WTC11 (cell line): ENCODE results near the gene IFNL2. TPM values are rescaled to one million over a fixed set of nuclear protein-coding genes. Genes with fewer than 3 reads are reported as not detected.

Experiments used
- ATAC-seq: fragments of 200-7000 bp; cut with Tn5 transposase; 2 replicates; pipeline ENCODE4 v1.10.0; 2021; ENCODE audit warnings: mild to moderate bottlenecking, moderate library complexity
- CTCF ChIA-PET: fragments of 300-600 bp; sonication (Branson Sonifier 250); formaldehyde crosslinking; loops from one replicate; lab custom pipeline; 2021; ENCODE audit warnings: antibody characterized with exemption; lab: Charles Lee
- POLR2A ChIA-PET: fragments of 350-600 bp; sonication (Branson Sonifier 250); formaldehyde crosslinking; loops from one replicate; lab custom pipeline; 2021; ENCODE audit warnings: antibody characterized with exemption; lab: Charles Lee
- DNase-seq: peaks from one replicate; pipeline ENCODE4 v3.0.0; 2021; ENCODE audit warnings: low spot score
- H3K27ac Mint-ChIP-seq: 2 replicates; pipeline ENCODE4 v1.8.0; 2021; ENCODE audit warnings: mixed read lengths
- H3K27me3 Mint-ChIP-seq: 2 replicates; pipeline ENCODE4 v1.8.0; 2021; ENCODE audit warnings: low read depth, mild to moderate bottlenecking, moderate library complexity, mixed read lengths
- H3K36me3 Mint-ChIP-seq: 2 replicates; pipeline ENCODE4 v1.8.0; 2021; ENCODE audit warnings: mixed read lengths
- H3K4me1 Mint-ChIP-seq: 2 replicates; pipeline ENCODE4 v1.8.0; 2022; ENCODE audit warnings: mixed read lengths
- H3K4me3 Mint-ChIP-seq: 2 replicates; pipeline ENCODE4 v1.8.0; 2021; ENCODE audit warnings: mild to moderate bottlenecking, moderate library complexity, mixed read lengths
- H3K9me3 Mint-ChIP-seq: 2 replicates; pipeline ENCODE4 v1.8.0; 2021; ENCODE audit warnings: mixed read lengths
- CREB1 ChIP-seq: sonication (generic); formaldehyde crosslinking; IDR thresholded peaks from 2 replicates; pipeline ENCODE4 v1.8.0; 2023; ENCODE audit warnings: mild to moderate bottlenecking, missing genetic modification reagents
- EMX1 ChIP-seq: fragments of 250-450 bp; sonication (Bioruptor Pico); IDR thresholded peaks from 2 replicates; pipeline ENCODE4 v1.8.0; 2021; ENCODE audit warnings: mild to moderate bottlenecking
- FOXK1 ChIP-seq: sonication (generic); formaldehyde crosslinking; IDR thresholded peaks from 2 replicates; pipeline ENCODE4 v1.8.0; 2022; ENCODE audit warnings: mild to moderate bottlenecking, moderate library complexity, missing genetic modification reagents
- FOXP1 ChIP-seq: sonication (generic); formaldehyde crosslinking; IDR thresholded peaks from 2 replicates; pipeline ENCODE4 v1.8.0; 2022; ENCODE audit warnings: missing genetic modification reagents, mild to moderate bottlenecking, moderate library complexity, borderline replicate concordance
- NFATC4 ChIP-seq: fragments of 250-450 bp; sonication (Bioruptor Pico); IDR thresholded peaks from 2 replicates; pipeline ENCODE4 v1.9.0; 2021; ENCODE audit warnings: mild to moderate bottlenecking
- NFE2L1 ChIP-seq: sonication (generic); formaldehyde crosslinking; IDR thresholded peaks from 2 replicates; pipeline ENCODE4 v1.8.1; 2023; ENCODE audit warnings: missing genetic modification reagents
- OVOL2 ChIP-seq: fragments of 250-450 bp; sonication (Bioruptor Pico); IDR thresholded peaks from 2 replicates; pipeline ENCODE4 v1.9.0; 2021; ENCODE audit warnings: mild to moderate bottlenecking, borderline replicate concordance
- PRRX2 ChIP-seq: fragments of 250-450 bp; sonication (Bioruptor Pico); IDR thresholded peaks from 2 replicates; pipeline ENCODE4 v1.8.0; 2021; ENCODE audit warnings: mild to moderate bottlenecking
- SMAD4 ChIP-seq: sonication (generic); formaldehyde crosslinking; IDR thresholded peaks from 2 replicates; pipeline ENCODE4 v1.8.0; 2022; ENCODE audit warnings: mild to moderate bottlenecking, missing genetic modification reagents
- TEAD4 ChIP-seq: sonication (generic); formaldehyde crosslinking; IDR thresholded peaks from 2 replicates; pipeline ENCODE4 v1.8.0; 2022; ENCODE audit warnings: mild to moderate bottlenecking, missing genetic modification reagents
- ZBTB21 ChIP-seq: sonication (generic); formaldehyde crosslinking; IDR thresholded peaks from 2 replicates; pipeline ENCODE4 v1.8.1; 2023; ENCODE audit warnings: mild to moderate bottlenecking, missing genetic modification reagents, borderline replicate concordance
- ZNF138 ChIP-seq: sonication (generic); formaldehyde crosslinking; conservative IDR thresholded peaks from 2 replicates; pipeline ENCODE4 v1.8.1; 2022; ENCODE audit warnings: mild to moderate bottlenecking, moderate library complexity, missing genetic modification reagents
- ZNF263 ChIP-seq: sonication (generic); formaldehyde crosslinking; IDR thresholded peaks from 2 replicates; pipeline ENCODE4 v1.8.1; 2022; ENCODE audit warnings: low read depth, mild to moderate bottlenecking, moderate library complexity, missing genetic modification reagents
- total RNA-seq: library from RNA; stranded (reverse); gene quantifications from 3 replicates; pipeline ENCODE4 v1.2.3, GENCODE V29; 2021
- TF ChIP-seq, protein P1 (sequence below): sonication (generic); formaldehyde crosslinking; IDR thresholded peaks from 2 replicates; pipeline ENCODE4 v1.8.0; 2022; ENCODE audit warnings: mild to moderate bottlenecking, missing genetic modification reagents
- TF ChIP-seq, protein P2 (sequence below): sonication (generic); formaldehyde crosslinking; IDR thresholded peaks from 2 replicates; pipeline ENCODE4 v1.8.1; 2022; ENCODE audit warnings: mild to moderate bottlenecking, moderate library complexity, missing genetic modification reagents
- TF ChIP-seq, protein P3 (sequence below): fragments of 250-450 bp; sonication (Bioruptor Pico); IDR thresholded peaks from 2 replicates; pipeline ENCODE4 v1.9.0; 2021; ENCODE audit warnings: mild to moderate bottlenecking
- TF ChIP-seq, protein P4 (sequence below): sonication (generic); formaldehyde crosslinking; IDR thresholded peaks from 2 replicates; pipeline ENCODE4 v1.8.0; 2022; ENCODE audit warnings: missing genetic modification reagents
- TF ChIP-seq, protein P5 (sequence below): fragments of 250-450 bp; sonication (Bioruptor Pico); IDR thresholded peaks from 2 replicates; pipeline ENCODE4 v1.9.0; 2021; ENCODE audit warnings: moderate library complexity, mild to moderate bottlenecking, inconsistent platforms, borderline replicate concordance
- TF ChIP-seq, protein P6 (sequence below): fragments of 250-450 bp; sonication (Bioruptor Pico); IDR thresholded peaks from 2 replicates; pipeline ENCODE4 v1.9.0; 2021; ENCODE audit warnings: mild to moderate bottlenecking, borderline replicate concordance
- TF ChIP-seq, protein P7 (sequence below): sonication (generic); formaldehyde crosslinking; IDR thresholded peaks from 2 replicates; pipeline ENCODE4 v1.8.0; 2022; ENCODE audit warnings: mild to moderate bottlenecking, missing genetic modification reagents

Gene IFNL2
- total RNA-seq, 1 experiment from 2014 or later: not detected

DNA sequence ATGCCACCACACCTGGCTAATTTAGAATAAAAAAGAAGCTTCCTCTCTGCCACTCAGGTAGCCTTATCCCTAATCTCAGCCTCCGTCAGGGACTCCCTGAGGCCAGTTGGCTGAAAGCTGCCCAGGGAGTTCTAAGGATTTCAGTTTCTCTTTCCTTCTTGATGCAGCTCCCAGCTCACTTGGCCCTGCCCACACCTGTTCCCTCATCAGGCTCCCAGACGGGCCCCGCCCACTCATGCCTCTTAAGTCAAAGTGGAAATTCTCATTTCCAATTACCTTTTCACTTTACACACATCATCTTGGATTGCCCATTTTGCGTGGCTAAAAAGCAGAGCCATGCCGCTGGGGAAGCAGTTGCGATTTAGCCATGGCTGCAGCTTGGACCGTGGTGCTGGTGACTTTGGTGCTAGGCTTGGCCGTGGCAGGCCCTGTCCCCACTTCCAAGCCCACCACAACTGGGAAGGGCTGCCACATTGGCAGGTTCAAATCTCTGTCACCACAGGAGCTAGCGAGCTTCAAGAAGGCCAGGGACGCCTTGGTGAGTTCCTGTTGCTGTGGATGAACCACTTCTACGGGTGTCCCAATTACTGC is 28.0 kb downstream of the IFNL2 start, which contains the start of gene IFNL1 (continued):
- TF ChIP-seq, protein P1, sequence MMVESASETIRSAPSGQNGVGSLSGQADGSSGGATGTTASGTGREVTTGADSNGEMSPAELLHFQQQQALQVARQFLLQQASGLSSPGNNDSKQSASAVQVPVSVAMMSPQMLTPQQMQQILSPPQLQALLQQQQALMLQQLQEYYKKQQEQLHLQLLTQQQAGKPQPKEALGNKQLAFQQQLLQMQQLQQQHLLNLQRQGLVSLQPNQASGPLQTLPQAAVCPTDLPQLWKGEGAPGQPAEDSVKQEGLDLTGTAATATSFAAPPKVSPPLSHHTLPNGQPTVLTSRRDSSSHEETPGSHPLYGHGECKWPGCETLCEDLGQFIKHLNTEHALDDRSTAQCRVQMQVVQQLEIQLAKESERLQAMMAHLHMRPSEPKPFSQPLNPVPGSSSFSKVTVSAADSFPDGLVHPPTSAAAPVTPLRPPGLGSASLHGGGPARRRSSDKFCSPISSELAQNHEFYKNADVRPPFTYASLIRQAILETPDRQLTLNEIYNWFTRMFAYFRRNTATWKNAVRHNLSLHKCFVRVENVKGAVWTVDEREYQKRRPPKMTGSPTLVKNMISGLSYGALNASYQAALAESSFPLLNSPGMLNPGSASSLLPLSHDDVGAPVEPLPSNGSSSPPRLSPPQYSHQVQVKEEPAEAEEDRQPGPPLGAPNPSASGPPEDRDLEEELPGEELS: no peak
- TF ChIP-seq ZNF138 (CRISPR knock-in tag) (no peak), FOXP1 (CRISPR knock-in tag) (no peak), OVOL2 (CRISPR knock-in tag) (no peak), TEAD4 (no peak), EMX1 (CRISPR knock-in tag) (no peak), ZNF263 (CRISPR knock-in tag) (no peak), NFATC4 (CRISPR knock-in tag) (no peak)
- TF ChIP-seq, protein P2, sequence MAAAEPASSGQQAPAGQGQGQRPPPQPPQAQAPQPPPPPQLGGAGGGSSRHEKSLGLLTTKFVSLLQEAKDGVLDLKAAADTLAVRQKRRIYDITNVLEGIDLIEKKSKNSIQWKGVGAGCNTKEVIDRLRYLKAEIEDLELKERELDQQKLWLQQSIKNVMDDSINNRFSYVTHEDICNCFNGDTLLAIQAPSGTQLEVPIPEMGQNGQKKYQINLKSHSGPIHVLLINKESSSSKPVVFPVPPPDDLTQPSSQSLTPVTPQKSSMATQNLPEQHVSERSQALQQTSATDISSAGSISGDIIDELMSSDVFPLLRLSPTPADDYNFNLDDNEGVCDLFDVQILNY (CRISPR knock-in tag): no peak
- TF ChIP-seq, protein P3, sequence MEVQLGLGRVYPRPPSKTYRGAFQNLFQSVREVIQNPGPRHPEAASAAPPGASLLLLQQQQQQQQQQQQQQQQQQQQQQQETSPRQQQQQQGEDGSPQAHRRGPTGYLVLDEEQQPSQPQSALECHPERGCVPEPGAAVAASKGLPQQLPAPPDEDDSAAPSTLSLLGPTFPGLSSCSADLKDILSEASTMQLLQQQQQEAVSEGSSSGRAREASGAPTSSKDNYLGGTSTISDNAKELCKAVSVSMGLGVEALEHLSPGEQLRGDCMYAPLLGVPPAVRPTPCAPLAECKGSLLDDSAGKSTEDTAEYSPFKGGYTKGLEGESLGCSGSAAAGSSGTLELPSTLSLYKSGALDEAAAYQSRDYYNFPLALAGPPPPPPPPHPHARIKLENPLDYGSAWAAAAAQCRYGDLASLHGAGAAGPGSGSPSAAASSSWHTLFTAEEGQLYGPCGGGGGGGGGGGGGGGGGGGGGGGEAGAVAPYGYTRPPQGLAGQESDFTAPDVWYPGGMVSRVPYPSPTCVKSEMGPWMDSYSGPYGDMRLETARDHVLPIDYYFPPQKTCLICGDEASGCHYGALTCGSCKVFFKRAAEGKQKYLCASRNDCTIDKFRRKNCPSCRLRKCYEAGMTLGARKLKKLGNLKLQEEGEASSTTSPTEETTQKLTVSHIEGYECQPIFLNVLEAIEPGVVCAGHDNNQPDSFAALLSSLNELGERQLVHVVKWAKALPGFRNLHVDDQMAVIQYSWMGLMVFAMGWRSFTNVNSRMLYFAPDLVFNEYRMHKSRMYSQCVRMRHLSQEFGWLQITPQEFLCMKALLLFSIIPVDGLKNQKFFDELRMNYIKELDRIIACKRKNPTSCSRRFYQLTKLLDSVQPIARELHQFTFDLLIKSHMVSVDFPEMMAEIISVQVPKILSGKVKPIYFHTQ: no peak
- TF ChIP-seq, all 79 proteins: peak for 0

DNA sequence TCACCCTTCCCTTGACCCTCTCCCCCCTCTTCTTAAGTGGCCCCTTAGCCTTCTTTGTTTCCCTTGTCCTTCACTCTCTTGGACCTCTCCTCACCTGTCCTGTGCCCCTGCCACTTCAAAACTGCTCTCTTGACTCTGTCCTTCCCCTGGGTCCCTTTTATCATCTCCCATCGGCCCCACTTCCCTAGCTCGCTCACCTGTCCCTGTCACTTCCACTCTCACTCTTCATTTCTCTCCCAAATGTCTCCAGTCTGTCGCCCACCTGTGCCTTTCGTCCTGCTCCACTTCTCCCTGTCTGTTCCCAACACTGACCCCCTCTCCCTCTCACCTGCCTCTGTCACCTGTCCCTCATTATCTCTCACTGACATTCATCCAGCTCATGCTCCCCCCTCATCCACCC is 28.7 kb downstream of the IFNL2 start:
- ATAC-seq (no peak), DNase-seq (no peak)
- H3K9me3 Mint-ChIP-seq: no peaks in the 10 kb centered on the region
- TF ChIP-seq, protein P4, sequence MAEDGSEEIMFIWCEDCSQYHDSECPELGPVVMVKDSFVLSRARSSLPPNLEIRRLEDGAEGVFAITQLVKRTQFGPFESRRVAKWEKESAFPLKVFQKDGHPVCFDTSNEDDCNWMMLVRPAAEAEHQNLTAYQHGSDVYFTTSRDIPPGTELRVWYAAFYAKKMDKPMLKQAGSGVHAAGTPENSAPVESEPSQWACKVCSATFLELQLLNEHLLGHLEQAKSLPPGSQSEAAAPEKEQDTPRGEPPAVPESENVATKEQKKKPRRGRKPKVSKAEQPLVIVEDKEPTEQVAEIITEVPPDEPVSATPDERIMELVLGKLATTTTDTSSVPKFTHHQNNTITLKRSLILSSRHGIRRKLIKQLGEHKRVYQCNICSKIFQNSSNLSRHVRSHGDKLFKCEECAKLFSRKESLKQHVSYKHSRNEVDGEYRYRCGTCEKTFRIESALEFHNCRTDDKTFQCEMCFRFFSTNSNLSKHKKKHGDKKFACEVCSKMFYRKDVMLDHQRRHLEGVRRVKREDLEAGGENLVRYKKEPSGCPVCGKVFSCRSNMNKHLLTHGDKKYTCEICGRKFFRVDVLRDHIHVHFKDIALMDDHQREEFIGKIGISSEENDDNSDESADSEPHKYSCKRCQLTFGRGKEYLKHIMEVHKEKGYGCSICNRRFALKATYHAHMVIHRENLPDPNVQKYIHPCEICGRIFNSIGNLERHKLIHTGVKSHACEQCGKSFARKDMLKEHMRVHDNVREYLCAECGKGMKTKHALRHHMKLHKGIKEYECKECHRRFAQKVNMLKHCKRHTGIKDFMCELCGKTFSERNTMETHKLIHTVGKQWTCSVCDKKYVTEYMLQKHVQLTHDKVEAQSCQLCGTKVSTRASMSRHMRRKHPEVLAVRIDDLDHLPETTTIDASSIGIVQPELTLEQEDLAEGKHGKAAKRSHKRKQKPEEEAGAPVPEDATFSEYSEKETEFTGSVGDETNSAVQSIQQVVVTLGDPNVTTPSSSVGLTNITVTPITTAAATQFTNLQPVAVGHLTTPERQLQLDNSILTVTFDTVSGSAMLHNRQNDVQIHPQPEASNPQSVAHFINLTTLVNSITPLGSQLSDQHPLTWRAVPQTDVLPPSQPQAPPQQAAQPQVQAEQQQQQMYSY: no peak
- TF ChIP-seq, protein P5, sequence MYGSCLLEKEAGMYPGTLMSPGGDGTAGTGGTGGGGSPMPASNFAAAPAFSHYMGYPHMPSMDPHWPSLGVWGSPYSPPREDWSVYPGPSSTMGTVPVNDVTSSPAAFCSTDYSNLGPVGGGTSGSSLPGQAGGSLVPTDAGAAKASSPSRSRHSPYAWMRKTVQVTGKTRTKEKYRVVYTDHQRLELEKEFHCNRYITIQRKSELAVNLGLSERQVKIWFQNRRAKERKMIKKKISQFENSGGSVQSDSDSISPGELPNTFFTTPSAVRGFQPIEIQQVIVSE (CRISPR knock-in tag): no peak
- TF ChIP-seq CREB1 (no peak), PRRX2 (CRISPR knock-in tag) (no peak), ZNF138 (CRISPR knock-in tag) (no peak), OVOL2 (CRISPR knock-in tag) (no peak), ZBTB21 (CRISPR knock-in tag) (no peak), SMAD4 (no peak), FOXK1 (CRISPR knock-in tag) (no peak), NFE2L1 (CRISPR knock-in tag) (no peak)
- TF ChIP-seq, protein P6, sequence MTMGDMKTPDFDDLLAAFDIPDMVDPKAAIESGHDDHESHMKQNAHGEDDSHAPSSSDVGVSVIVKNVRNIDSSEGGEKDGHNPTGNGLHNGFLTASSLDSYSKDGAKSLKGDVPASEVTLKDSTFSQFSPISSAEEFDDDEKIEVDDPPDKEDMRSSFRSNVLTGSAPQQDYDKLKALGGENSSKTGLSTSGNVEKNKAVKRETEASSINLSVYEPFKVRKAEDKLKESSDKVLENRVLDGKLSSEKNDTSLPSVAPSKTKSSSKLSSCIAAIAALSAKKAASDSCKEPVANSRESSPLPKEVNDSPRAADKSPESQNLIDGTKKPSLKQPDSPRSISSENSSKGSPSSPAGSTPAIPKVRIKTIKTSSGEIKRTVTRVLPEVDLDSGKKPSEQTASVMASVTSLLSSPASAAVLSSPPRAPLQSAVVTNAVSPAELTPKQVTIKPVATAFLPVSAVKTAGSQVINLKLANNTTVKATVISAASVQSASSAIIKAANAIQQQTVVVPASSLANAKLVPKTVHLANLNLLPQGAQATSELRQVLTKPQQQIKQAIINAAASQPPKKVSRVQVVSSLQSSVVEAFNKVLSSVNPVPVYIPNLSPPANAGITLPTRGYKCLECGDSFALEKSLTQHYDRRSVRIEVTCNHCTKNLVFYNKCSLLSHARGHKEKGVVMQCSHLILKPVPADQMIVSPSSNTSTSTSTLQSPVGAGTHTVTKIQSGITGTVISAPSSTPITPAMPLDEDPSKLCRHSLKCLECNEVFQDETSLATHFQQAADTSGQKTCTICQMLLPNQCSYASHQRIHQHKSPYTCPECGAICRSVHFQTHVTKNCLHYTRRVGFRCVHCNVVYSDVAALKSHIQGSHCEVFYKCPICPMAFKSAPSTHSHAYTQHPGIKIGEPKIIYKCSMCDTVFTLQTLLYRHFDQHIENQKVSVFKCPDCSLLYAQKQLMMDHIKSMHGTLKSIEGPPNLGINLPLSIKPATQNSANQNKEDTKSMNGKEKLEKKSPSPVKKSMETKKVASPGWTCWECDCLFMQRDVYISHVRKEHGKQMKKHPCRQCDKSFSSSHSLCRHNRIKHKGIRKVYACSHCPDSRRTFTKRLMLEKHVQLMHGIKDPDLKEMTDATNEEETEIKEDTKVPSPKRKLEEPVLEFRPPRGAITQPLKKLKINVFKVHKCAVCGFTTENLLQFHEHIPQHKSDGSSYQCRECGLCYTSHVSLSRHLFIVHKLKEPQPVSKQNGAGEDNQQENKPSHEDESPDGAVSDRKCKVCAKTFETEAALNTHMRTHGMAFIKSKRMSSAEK (CRISPR knock-in tag): no peak
- TF ChIP-seq, protein P7, sequence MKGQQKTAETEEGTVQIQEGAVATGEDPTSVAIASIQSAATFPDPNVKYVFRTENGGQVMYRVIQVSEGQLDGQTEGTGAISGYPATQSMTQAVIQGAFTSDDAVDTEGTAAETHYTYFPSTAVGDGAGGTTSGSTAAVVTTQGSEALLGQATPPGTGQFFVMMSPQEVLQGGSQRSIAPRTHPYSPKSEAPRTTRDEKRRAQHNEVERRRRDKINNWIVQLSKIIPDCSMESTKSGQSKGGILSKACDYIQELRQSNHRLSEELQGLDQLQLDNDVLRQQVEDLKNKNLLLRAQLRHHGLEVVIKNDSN (CRISPR knock-in tag): no peak

More for the DNA sequence above, 28.7 kb downstream of the IFNL2 start:
- Mint-ChIP-seq H3K4me3 (no peak overlapping the region), H3K36me3 (no peaks in the 10 kb centered on the region), H3K27ac (peak overlapping the region; percentile 43; the same call in 1 of the 2 replicates), H3K27me3 (peaks cover 17% of the 10 kb centered on the region), H3K4me1 (no peaks in the 10 kb centered on the region)
- ChIA-PET POLR2A (no interaction called here), CTCF (interaction anchor here (0.9 to 1.3 kb wide), 3 partner anchors 50 to 245 kb away, joined by 3 to 5 read pairs (median 4); no protein-coding TSS in a partner anchor)
